H9 (cell line): Measurements from ENCODE around the gene SUN1. TPM values are rescaled to one million over a fixed set of nuclear protein-coding genes. Genes with fewer than 3 reads are reported as not detected.

Source experiments
- DNase-seq: peaks from one replicate; pipeline ENCODE4 v3.0.0-alpha.2; 2017
- H2AFZ ChIP-seq: one replicate; pipeline ENCODE4 v1.6.1; 2013; ENCODE audit warnings: mild to moderate bottlenecking, low read length, control low read depth, moderate library complexity
- H2AK5ac ChIP-seq: 2 replicates; pipeline ENCODE4 v1.6.1; 2013; ENCODE audit warnings: low read length, control low read depth, mixed read lengths; ENCODE audit not compliant: insufficient read length
- H2BK120ac ChIP-seq: one replicate; pipeline ENCODE4 v1.6.1; 2013; ENCODE audit warnings: low read depth, mild to moderate bottlenecking, low read length, control low read depth, inconsistent platforms; ENCODE audit not compliant: poor library complexity, severe bottlenecking
- H2BK12ac ChIP-seq: 2 replicates; pipeline ENCODE4 v1.6.1; 2013; ENCODE audit warnings: low read length, control low read depth, mixed read lengths, low read depth; ENCODE audit not compliant: insufficient read length
- H2BK15ac ChIP-seq: 2 replicates; pipeline ENCODE4 v1.6.1; 2013; ENCODE audit warnings: low read depth, low read length, control low read depth
- H2BK20ac ChIP-seq: one replicate; pipeline ENCODE4 v1.6.1; 2013; ENCODE audit warnings: low read depth, mild to moderate bottlenecking, low read length, control low read depth, inconsistent platforms; ENCODE audit not compliant: poor library complexity, severe bottlenecking
- H2BK5ac ChIP-seq: 2 replicates; pipeline ENCODE4 v1.6.1; 2013; ENCODE audit warnings: low read length, control low read depth, mixed read lengths; ENCODE audit not compliant: insufficient read length
- H3K14ac ChIP-seq: 2 replicates; pipeline ENCODE4 v1.6.1; 2013; ENCODE audit warnings: low read length, control low read depth; ENCODE audit not compliant: insufficient read depth
- H3K18ac ChIP-seq: 2 replicates; pipeline ENCODE4 v1.6.1; 2013; ENCODE audit warnings: low read depth, mild to moderate bottlenecking, mixed read lengths, low read length, control low read depth; ENCODE audit not compliant: insufficient read length
- H3K23ac ChIP-seq: 2 replicates; pipeline ENCODE4 v1.6.1; 2013; ENCODE audit warnings: low read length, control low read depth, mixed read lengths, low read depth; ENCODE audit not compliant: insufficient read length
- H3K23me2 ChIP-seq: 2 replicates; pipeline ENCODE4 v1.6.1; 2013; ENCODE audit warnings: low read depth, mild to moderate bottlenecking, mixed read lengths, low read length, control low read depth; ENCODE audit not compliant: insufficient read length, poor library complexity, severe bottlenecking
- H3K27ac ChIP-seq: 2 replicates; pipeline ENCODE4 v1.5.1; 2013; ENCODE audit warnings: low read length, control low read depth, mixed read lengths, low read depth; ENCODE audit not compliant: insufficient read length
- H3K27me3 ChIP-seq: 2 replicates; pipeline ENCODE4 v1.6.1; 2013; ENCODE audit warnings: low read length, control low read depth, inconsistent platforms; ENCODE audit not compliant: insufficient read depth
- H3K4ac ChIP-seq: 2 replicates; pipeline ENCODE4 v1.6.1; 2013; ENCODE audit warnings: low read depth, mild to moderate bottlenecking, control low read depth, inconsistent platforms, low read length, moderate library complexity
- H3K4me1 ChIP-seq: 2 replicates; pipeline ENCODE4 v1.6.1; 2013; ENCODE audit warnings: low read length, control low read depth, inconsistent platforms; ENCODE audit not compliant: insufficient read depth
- H3K4me2 ChIP-seq: 2 replicates; pipeline ENCODE4 v1.6.1; 2013; ENCODE audit warnings: low read length, control low read depth, mixed read lengths; ENCODE audit not compliant: insufficient read length, insufficient read depth
- H3K56ac ChIP-seq: 2 replicates; pipeline ENCODE4 v1.6.1; 2013; ENCODE audit warnings: low read depth, mild to moderate bottlenecking, mixed read lengths, low read length, control low read depth; ENCODE audit not compliant: insufficient read length
- H3K79me1 ChIP-seq: 2 replicates; pipeline ENCODE4 v1.6.1; 2013; ENCODE audit warnings: low read depth, mild to moderate bottlenecking, moderate library complexity, low read length, control low read depth, inconsistent platforms; ENCODE audit not compliant: insufficient read depth, poor library complexity, severe bottlenecking
- H3K79me2 ChIP-seq: 2 replicates; pipeline ENCODE4 v1.6.1; 2013; ENCODE audit warnings: low read length, control low read depth, inconsistent platforms; ENCODE audit not compliant: insufficient read depth
- H3K9ac ChIP-seq: 2 replicates; pipeline ENCODE4 v1.6.1; 2013; ENCODE audit warnings: low read length, control low read depth, mixed read lengths; ENCODE audit not compliant: insufficient read length; ENCODE audit errors: extremely low read depth
- H3K9me3 ChIP-seq: one replicate; pipeline ENCODE4 v1.6.1; 2013; ENCODE audit warnings: low read depth, low read length, inconsistent platforms; ENCODE audit not compliant: control insufficient read depth
- H3T11ph ChIP-seq: one replicate; pipeline ENCODE4 v1.6.1; 2013; ENCODE audit warnings: mild to moderate bottlenecking, low read length, control low read depth, inconsistent platforms
- H4K20me1 ChIP-seq: one replicate; pipeline ENCODE4 v1.6.1; 2013; ENCODE audit not compliant: control insufficient read depth, insufficient read length, insufficient read depth
- H4K5ac ChIP-seq: 2 replicates; pipeline ENCODE4 v1.6.1; 2013; ENCODE audit warnings: low read depth, mild to moderate bottlenecking, mixed read lengths, low read length, control low read depth; ENCODE audit not compliant: insufficient read length
- H4K8ac ChIP-seq: replicated peaks from 2 replicates; pipeline ENCODE4 v1.6.1; 2013; ENCODE audit warnings: low read length, control low read depth, mixed read lengths, low read depth; ENCODE audit not compliant: insufficient read length
- H4K91ac ChIP-seq: 2 replicates; pipeline ENCODE4 v1.6.1; 2013; ENCODE audit warnings: low read depth, mild to moderate bottlenecking, moderate library complexity, mixed read lengths, low read length, control low read depth; ENCODE audit not compliant: insufficient read length
- H3K27ac Mint-ChIP-seq, 3 experiments: 2 replicates in 2 of 3; 3 replicates in 1 of 3; pipeline ENCODE4 v1.8.0; 2020 to 2021; ENCODE audit warnings: mixed read lengths in 3 of 3, mild to moderate bottlenecking in 1 of 3, moderate library complexity in 1 of 3
- H3K27me3 Mint-ChIP-seq: 2 replicates; pipeline ENCODE4 v1.8.0; 2021; ENCODE audit warnings: low read depth, mild to moderate bottlenecking, moderate library complexity, mixed read lengths
- H3K36me3 Mint-ChIP-seq, 3 experiments: 2 replicates in 2 of 3; 3 replicates in 1 of 3; pipeline ENCODE4 v1.8.0; 2020 to 2021; ENCODE audit warnings: low read depth in 3 of 3, mixed read lengths in 3 of 3; ENCODE audit not compliant: insufficient read depth in 1 of 3
- H3K4me1 Mint-ChIP-seq, 2 experiments: 2 replicates each; pipeline ENCODE4 v1.8.0; 2020; ENCODE audit warnings: mixed read lengths in 2 of 2
- H3K4me3 Mint-ChIP-seq, 2 experiments: 2 replicates in 1 of 2; 3 replicates in 1 of 2; pipeline ENCODE4 v1.8.0; 2020 to 2021; ENCODE audit warnings: mild to moderate bottlenecking in 2 of 2, mixed read lengths in 2 of 2, moderate library complexity in 1 of 2
- H3K9me3 Mint-ChIP-seq, 2 experiments: 2 replicates in 1 of 2; 3 replicates in 1 of 2; pipeline ENCODE4 v1.8.0; 2020; ENCODE audit warnings: mild to moderate bottlenecking in 2 of 2, mixed read lengths in 2 of 2, moderate library complexity in 1 of 2
- WGBS: extraction: QIAGEN DNeasy Blood & Tissue Kit; methylation state at CpG from one replicate; pipeline ENCODE4 v1.1.7; 2013; ENCODE audit warnings: missing lambda C conversion rate, low lambda C conversion rate, mixed read lengths; ENCODE audit not compliant: insufficient read length; ENCODE audit errors: extremely low coverage; 5-methylcytosine and 5-hydroxymethylcytosine counted together
- total RNA-seq: library from RNA; stranded (reverse); gene quantifications from 2 replicates; pipeline ENCODE4 v1.2.1, GENCODE V29; 2021
- TF ChIP-seq, protein P1 (sequence below): fragments of 200-600 bp; sonication (generic); conservative IDR thresholded peaks from 3 replicates; pipeline ENCODE4 v1.8.0; 2021; ENCODE audit warnings: antibody characterized with exemption, mild to moderate bottlenecking

Gene SUN1
- total RNA-seq, 1 experiment from 2014 or later, result 118 TPM

DNA sequence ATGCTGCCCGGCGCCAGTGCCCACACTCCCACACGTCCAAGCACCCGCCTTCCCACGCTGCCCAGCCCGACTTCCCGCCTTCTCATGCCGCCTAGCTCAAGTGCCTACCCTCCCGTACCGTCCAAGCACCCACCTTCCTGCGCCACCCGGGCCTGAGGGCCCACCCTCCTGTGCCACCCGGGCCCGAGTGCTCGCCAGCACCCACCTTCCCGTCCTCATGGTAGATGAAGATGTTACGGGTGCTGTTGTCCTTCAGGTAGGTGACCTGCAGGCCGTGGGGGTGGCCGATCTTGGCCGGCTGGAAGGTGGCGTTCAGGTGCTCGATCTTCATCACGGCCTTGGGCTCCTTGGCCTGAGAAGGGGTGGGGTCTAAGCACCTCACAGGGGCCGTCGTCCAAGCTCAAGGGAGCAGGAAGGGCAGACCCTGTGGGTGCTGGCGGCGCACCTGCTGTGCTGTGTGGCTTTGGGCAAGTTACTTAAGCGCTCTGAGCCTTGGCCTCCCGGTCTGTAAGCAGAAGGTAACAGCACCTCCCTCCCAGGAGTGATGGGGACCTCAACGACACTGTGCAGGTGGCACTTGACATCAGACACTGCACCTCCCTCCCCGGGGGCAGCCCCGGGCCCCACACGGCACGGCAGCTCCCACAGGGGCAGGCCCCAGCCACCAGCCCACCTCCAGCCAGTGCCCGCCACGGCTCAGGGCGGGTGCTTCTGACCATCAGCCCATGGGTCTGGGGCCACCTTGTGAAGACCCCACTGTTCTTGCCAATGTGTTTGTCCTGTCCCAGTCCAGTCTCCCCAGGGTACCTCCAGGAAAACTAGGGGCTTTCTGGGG is 71.9 kb downstream of the SUN1 start:
- Histone ChIP-seq H4K91ac (no peak overlapping the region), H2AK5ac (no peak overlapping the region), H4K8ac (no peak overlapping the region), H3T11ph (no peak overlapping the region), H2BK12ac (no peak overlapping the region), H4K5ac (no peak overlapping the region), H3K27me3 (no peaks in the 10 kb centered on the region; the same call in 1 of the 2 replicates), H4K20me1 (no peaks in the 10 kb centered on the region), H3K4me2 (no peak overlapping the region), H3K23me2 (peaks cover 3% of the 10 kb centered on the region), H2BK20ac (no peak overlapping the region), H3K56ac (no peak overlapping the region), H2BK120ac (no peak overlapping the region), H3K79me2 (no peaks in the 10 kb centered on the region), H3K79me1 (no peaks in the 10 kb centered on the region), H2BK5ac (no peak overlapping the region), H3K9ac (no peak overlapping the region), H2BK15ac (no peak overlapping the region), H2AFZ (no peak overlapping the region), H3K14ac (no peak overlapping the region), H3K23ac (no peak overlapping the region), H3K4ac (no peak overlapping the region), H3K9me3 (no peaks in the 10 kb centered on the region), H3K27ac (no peak overlapping the region), H3K18ac (no peak overlapping the region), H3K4me1 (no peaks in the 10 kb centered on the region)
- Mint-ChIP-seq H3K4me3 (no peak overlapping the region), H3K36me3 (no peaks in the 10 kb centered on the region), H3K27ac (no peak overlapping the region), H3K9me3 (no peaks in the 10 kb centered on the region; a peak in 1 of 5 replicates), H3K27me3 (peaks cover 20% of the 10 kb centered on the region), H3K4me1 (peaks cover 2 to 5% of the 10 kb centered on the region in 2 experiments; a peak in 1 of 4 replicates)
- TF ChIP-seq, protein P1, sequence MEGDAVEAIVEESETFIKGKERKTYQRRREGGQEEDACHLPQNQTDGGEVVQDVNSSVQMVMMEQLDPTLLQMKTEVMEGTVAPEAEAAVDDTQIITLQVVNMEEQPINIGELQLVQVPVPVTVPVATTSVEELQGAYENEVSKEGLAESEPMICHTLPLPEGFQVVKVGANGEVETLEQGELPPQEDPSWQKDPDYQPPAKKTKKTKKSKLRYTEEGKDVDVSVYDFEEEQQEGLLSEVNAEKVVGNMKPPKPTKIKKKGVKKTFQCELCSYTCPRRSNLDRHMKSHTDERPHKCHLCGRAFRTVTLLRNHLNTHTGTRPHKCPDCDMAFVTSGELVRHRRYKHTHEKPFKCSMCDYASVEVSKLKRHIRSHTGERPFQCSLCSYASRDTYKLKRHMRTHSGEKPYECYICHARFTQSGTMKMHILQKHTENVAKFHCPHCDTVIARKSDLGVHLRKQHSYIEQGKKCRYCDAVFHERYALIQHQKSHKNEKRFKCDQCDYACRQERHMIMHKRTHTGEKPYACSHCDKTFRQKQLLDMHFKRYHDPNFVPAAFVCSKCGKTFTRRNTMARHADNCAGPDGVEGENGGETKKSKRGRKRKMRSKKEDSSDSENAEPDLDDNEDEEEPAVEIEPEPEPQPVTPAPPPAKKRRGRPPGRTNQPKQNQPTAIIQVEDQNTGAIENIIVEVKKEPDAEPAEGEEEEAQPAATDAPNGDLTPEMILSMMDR, result no peak
- WGBS, result no CpG with 5 or more reads among the region's 37 CpGs
- DNase-seq, result no peak
